Mesendoderm (in vitro differentiated cells): ENCODE measurements around the gene CD200.
A peak's percentile ranks its signal among the peaks of the same experiment; 100 is the strongest.

ENCODE experiments used
- DNase-seq: peaks from one replicate; pipeline ENCODE4 v3.0.0; 2013
- H2AK5ac ChIP-seq: 2 replicates; pipeline ENCODE4 v1.6.1; 2013; ENCODE audit warnings: low read length, inconsistent platforms
- H2BK120ac ChIP-seq: 2 replicates; pipeline ENCODE4 v1.6.1; 2013; ENCODE audit warnings: low read depth, mild to moderate bottlenecking, low read length, moderate library complexity, mixed read lengths
- H2BK15ac ChIP-seq: replicated peaks from 2 replicates; pipeline ENCODE4 v1.6.1; 2013; ENCODE audit warnings: low read depth, mild to moderate bottlenecking, moderate library complexity
- H2BK5ac ChIP-seq: 2 replicates; pipeline ENCODE4 v1.6.1; 2013; ENCODE audit warnings: low read length, inconsistent platforms
- H3K18ac ChIP-seq: 2 replicates; pipeline ENCODE4 v1.6.1; 2013; ENCODE audit warnings: mild to moderate bottlenecking, low read length, mixed read lengths
- H3K23ac ChIP-seq: one replicate; pipeline ENCODE4 v1.6.1; 2013; ENCODE audit warnings: low read length
- H3K27ac ChIP-seq: 2 replicates; pipeline ENCODE4 v1.5.1; 2013; ENCODE audit warnings: low read depth, mild to moderate bottlenecking, inconsistent platforms, low read length, moderate library complexity
- H3K27me3 ChIP-seq: 2 replicates; pipeline ENCODE4 v1.6.1; 2013; ENCODE audit warnings: low read length, control low read depth, mild to moderate bottlenecking, inconsistent platforms; ENCODE audit not compliant: insufficient read depth, poor library complexity
- H3K36me3 ChIP-seq: 2 replicates; pipeline ENCODE4 v1.6.1; 2013; ENCODE audit warnings: low read length, inconsistent platforms; ENCODE audit not compliant: control insufficient read depth, insufficient read depth
- H3K4ac ChIP-seq: one replicate; pipeline ENCODE4 v1.6.1; 2013; ENCODE audit warnings: low read depth, mild to moderate bottlenecking, low read length, moderate library complexity
- H3K4me1 ChIP-seq: 2 replicates; pipeline ENCODE4 v1.6.1; 2013; ENCODE audit warnings: low read depth, low read length, inconsistent platforms; ENCODE audit not compliant: control insufficient read depth
- H3K4me2 ChIP-seq: 2 replicates; pipeline ENCODE4 v1.6.1; 2013; ENCODE audit warnings: low read length
- H3K4me3 ChIP-seq: 2 replicates; pipeline ENCODE4 v1.5.1; 2013; ENCODE audit warnings: mild to moderate bottlenecking, low read length
- H3K56ac ChIP-seq: one replicate; pipeline ENCODE4 v1.6.1; 2013; ENCODE audit warnings: low read length
- H3K79me1 ChIP-seq: 2 replicates; pipeline ENCODE4 v1.6.1; 2013; ENCODE audit warnings: low read length, inconsistent platforms
- H3K79me2 ChIP-seq: 2 replicates; pipeline ENCODE4 v1.6.1; 2013; ENCODE audit warnings: mild to moderate bottlenecking, low read length; ENCODE audit not compliant: control insufficient read depth, insufficient read depth
- H3K9ac ChIP-seq: 2 replicates; pipeline ENCODE4 v1.6.1; 2013; ENCODE audit warnings: low read length, inconsistent platforms
- H4K5ac ChIP-seq: one replicate; pipeline ENCODE4 v1.6.1; 2013; ENCODE audit warnings: low read length
- H4K8ac ChIP-seq: one replicate; pipeline ENCODE4 v1.6.1; 2013; ENCODE audit warnings: low read depth, mild to moderate bottlenecking, control low read depth, low read length, moderate library complexity
- WGBS: extraction: QIAGEN DNeasy Blood & Tissue Kit; methylation state at CpG from one replicate; pipeline ENCODE4 v1.1.7; 2013; ENCODE audit warnings: low lambda C conversion rate, missing lambda C conversion rate; ENCODE audit not compliant: insufficient coverage; ENCODE audit errors: extremely low coverage; 5-methylcytosine and 5-hydroxymethylcytosine counted together

CD200 gene

GRCh38 chr3:112302150-112302830 lies 30.7 kb upstream of the CD200 start:
- Histone ChIP-seq H2AK5ac (peak overlapping the region; percentile 75), H3K4me3 (no peak overlapping the region), H3K36me3 (no peaks in the 10 kb centered on the region), H3K56ac (peak overlapping the region; percentile 54), H3K9ac (peak overlapping the region; percentile 16), H3K4me1 (peaks cover 8% of the 10 kb centered on the region), H4K8ac (no peak overlapping the region), H4K5ac (peak overlapping the region; percentile 16), H2BK5ac (peak overlapping the region; percentile 74), H3K79me2 (no peaks in the 10 kb centered on the region), H3K79me1 (no peaks in the 10 kb centered on the region), H3K18ac (peak overlapping the region; percentile 81), H2BK120ac (peak overlapping the region; percentile 62), H3K27ac (peak overlapping the region; percentile 94), H3K27me3 (no peaks in the 10 kb centered on the region), H2BK15ac (no peak overlapping the region), H3K4ac (peak overlapping the region; percentile 49), H3K4me2 (no peak overlapping the region), H3K23ac (no peak overlapping the region)
- WGBS: no CpG with 5 or more reads among the region's 11 CpGs
- peak; percentile 81 for DNase-seq

DNA sequence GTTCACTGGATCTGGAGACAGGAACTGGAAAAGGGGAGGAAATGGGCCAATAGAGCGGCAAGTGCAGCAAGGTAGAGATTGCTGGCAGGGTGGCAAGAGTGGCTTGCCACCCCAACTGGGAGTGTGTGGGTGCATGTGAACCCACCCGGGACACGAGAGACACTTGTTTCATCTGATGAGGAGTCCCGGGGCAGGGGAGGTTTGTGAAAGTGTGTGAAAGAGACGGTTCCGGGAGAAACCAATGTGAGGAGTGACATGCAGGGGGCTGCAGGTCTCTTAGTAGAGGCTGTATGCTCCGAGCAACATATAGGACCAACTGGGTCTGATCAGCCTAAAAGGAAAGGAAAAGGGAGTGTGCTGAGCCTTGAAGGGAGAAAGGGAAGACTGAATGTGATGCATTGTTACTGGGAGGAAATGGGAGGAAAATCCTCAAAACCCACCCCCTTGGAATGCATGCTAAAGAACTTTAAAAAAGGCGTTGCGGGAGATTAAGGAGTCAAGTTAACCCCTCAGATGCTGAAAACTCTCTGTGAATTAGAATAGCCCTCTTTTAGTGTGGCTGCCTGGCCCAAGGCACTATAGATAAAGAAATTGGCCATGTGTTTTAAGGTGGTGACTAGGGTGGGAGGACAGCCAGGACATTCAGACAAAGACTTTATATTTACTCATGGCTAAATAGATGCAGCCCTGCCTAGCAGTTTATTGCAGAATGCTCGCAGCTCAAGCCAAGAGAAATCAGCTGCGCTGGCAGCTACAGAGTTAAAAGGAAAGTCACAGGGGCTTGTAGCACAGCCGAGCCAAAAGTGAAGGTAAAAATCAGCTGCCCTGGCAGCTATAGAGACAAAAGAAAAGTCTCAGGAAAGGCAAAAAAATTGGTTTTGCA lies 29.8 kb upstream of the CD200 start:
- H2BK15ac ChIP-seq: peak overlapping the region; percentile 9
- H3K79me2 ChIP-seq: no peaks in the 10 kb centered on the region
- no CpG with 5 or more reads among the region's 12 CpGs for WGBS
- H2AK5ac ChIP-seq: no peak overlapping the region
- H2BK120ac ChIP-seq: peak overlapping the region; percentile 93
- H3K18ac ChIP-seq: peak overlapping the region; percentile 81
- H3K79me1 ChIP-seq: no peaks in the 10 kb centered on the region
- peak overlapping the region; percentile 85 for H3K56ac ChIP-seq
- no peak overlapping the region for H3K4me3 ChIP-seq
- peak overlapping the region; percentile 78 for H3K4ac ChIP-seq
- H3K4me1 ChIP-seq: peaks cover 8% of the 10 kb centered on the region
- H4K5ac ChIP-seq: peak overlapping the region; percentile 16
- H3K23ac ChIP-seq: no peak overlapping the region
- peak overlapping the region; percentile 67 for H3K9ac ChIP-seq
- peak overlapping the region; percentile 85 for H2BK5ac ChIP-seq
- peak overlapping the region; percentile 94 for H3K27ac ChIP-seq
- no peaks in the 10 kb centered on the region for H3K27me3 ChIP-seq
- H3K4me2 ChIP-seq: peak overlapping the region; percentile 58
- no peaks in the 10 kb centered on the region for H3K36me3 ChIP-seq
- peak; percentile 96 for DNase-seq
- peak overlapping the region; percentile 58 for H4K8ac ChIP-seq

DNA sequence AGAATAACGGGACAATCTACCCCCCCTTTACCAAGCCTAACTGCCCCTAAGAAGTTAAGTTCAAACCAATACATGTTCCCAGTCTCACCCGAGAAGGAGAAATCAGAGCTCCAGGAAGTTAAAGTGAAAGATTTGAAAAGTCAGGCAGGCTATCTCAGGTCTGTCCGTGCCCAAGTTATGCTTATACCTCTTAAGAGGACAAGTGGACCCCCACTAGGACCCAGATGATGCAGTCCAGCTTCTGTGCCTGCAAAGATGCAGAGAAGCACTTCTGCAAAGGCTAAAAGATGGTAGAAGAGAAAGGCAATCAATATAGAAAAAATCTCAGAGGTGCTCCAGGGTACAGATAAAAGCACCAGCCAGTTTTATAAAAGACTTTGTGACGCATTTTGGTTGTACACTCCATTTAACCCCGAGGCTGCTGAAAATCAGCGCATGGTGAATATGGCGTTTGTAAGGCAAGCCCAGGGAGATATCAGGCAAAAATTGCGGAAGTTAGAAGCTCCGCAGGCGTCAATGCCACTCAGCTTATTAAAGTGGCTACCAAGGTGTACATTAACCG lies 29.1 kb upstream of the CD200 start:
- peak overlapping the region; percentile 67 for H3K9ac ChIP-seq
- peak overlapping the region; percentile 22 for H3K18ac ChIP-seq
- H3K4me1 ChIP-seq: peaks cover 8% of the 10 kb centered on the region
- H3K36me3 ChIP-seq: no peaks in the 10 kb centered on the region
- peak overlapping the region; percentile 92 for H3K27ac ChIP-seq
- H4K8ac ChIP-seq: peak overlapping the region; percentile 58
- H2AK5ac ChIP-seq: no peak overlapping the region
- H4K5ac ChIP-seq: peak overlapping the region; percentile 51
- H3K4ac ChIP-seq: peak overlapping the region; percentile 88
- no peaks in the 10 kb centered on the region for H3K27me3 ChIP-seq
- peak overlapping the region; percentile 9 for H2BK15ac ChIP-seq
- peak overlapping the region; percentile 85 for H2BK5ac ChIP-seq
- no peaks in the 10 kb centered on the region for H3K79me2 ChIP-seq
- H3K4me2 ChIP-seq: peak overlapping the region; percentile 49
- no peak overlapping the region for H3K23ac ChIP-seq
- no CpG with 5 or more reads among the region's 11 CpGs for WGBS
- H3K79me1 ChIP-seq: no peaks in the 10 kb centered on the region
- H3K56ac ChIP-seq: peak overlapping the region; percentile 85
- H2BK120ac ChIP-seq: peak overlapping the region; percentile 93
- peak; percentile 68 for DNase-seq
- no peak overlapping the region for H3K4me3 ChIP-seq

DNA sequence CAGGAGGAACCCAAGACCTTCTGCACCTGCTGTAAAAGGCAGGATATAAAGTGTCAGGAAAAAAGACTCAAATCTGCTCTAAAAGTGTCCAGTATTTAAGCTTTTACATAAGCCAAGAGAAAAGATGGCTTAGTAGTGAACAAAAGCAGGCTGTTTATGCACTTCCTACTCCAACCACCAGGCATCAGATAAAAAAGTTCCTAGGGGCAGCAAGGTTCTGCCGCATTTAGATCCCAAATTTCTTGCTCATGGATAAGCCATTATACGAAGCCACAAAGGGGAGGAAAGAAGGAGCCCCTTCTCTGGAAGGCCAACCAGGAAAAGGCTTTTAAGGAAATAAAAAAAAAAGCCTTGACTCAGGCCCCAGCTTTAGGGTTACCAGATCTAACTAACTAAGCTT lies 28.3 kb upstream of the CD200 start:
- Histone ChIP-seq H3K4me1 (peaks cover 8% of the 10 kb centered on the region), H3K27me3 (no peaks in the 10 kb centered on the region), H3K27ac (no peak overlapping the region), H3K4me3 (no peak overlapping the region), H3K4ac (no peak overlapping the region), H3K79me2 (no peaks in the 10 kb centered on the region), H2BK120ac (no peak overlapping the region), H2AK5ac (no peak overlapping the region), H4K8ac (no peak overlapping the region), H3K18ac (peak overlapping the region; percentile 55), H2BK15ac (peak overlapping the region; percentile 8), H3K4me2 (no peak overlapping the region), H3K79me1 (no peaks in the 10 kb centered on the region), H3K9ac (no peak overlapping the region), H3K23ac (no peak overlapping the region), H4K5ac (no peak overlapping the region), H3K56ac (peak overlapping the region; percentile 61), H2BK5ac (no peak overlapping the region), H3K36me3 (no peaks in the 10 kb centered on the region)
- WGBS: no CpG with 5 or more reads among the region's 2 CpGs
- DNase-seq: peak; percentile 40

DNA sequence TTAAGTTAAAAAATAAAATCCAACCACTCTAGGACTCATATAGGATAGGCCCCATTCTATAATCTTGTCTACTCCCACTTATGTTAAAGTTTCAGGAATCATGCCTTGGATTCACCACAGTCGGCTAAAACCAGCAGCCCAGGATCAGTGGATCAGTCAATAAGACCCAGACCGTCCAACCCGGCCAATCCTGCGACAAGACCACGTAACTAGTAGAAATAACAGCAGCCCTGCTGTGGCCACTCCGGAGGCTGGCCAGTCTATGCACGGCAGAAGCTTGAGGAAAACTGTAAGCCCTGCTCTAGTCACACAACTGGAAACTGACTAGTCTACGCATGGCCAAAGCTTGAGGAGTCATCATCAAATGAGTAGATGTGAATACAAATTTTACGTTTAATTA lies 26.1 kb upstream of the CD200 start:
- Histone ChIP-seq H3K4me3 (no peak overlapping the region), H3K4ac (no peak overlapping the region), H2BK5ac (no peak overlapping the region), H3K56ac (no peak overlapping the region), H3K27ac (no peak overlapping the region), H3K27me3 (no peaks in the 10 kb centered on the region), H3K23ac (no peak overlapping the region), H3K79me1 (no peaks in the 10 kb centered on the region), H3K9ac (no peak overlapping the region), H3K4me2 (no peak overlapping the region), H4K5ac (no peak overlapping the region), H2AK5ac (no peak overlapping the region), H2BK120ac (peak overlapping the region; percentile 85), H3K18ac (no peak overlapping the region), H3K36me3 (no peaks in the 10 kb centered on the region), H3K4me1 (peaks cover 8% of the 10 kb centered on the region), H4K8ac (no peak overlapping the region), H2BK15ac (no peak overlapping the region), H3K79me2 (no peaks in the 10 kb centered on the region)
- no CpG with 5 or more reads among the region's 9 CpGs for WGBS
- no peak for DNase-seq
